ENCODE results near the gene GRAMD1B. TPM values are rescaled to one million over a fixed set of nuclear protein-coding genes. Genes with fewer than 3 reads are reported as not detected.
A peak's percentile ranks its signal among the peaks of the same experiment; 100 is the strongest.

GRAMD1B gene
- total and polyA plus RNA-seq, 5 donors from 2014 or later, result 1.7 to 10.8 (median 5.3) TPM

- H3K4me3 Mint-ChIP-seq, result peak overlapping the region; percentile 35 to 88 (median 68)
- H3K4me1 Mint-ChIP-seq, result peaks cover 7 to 26% (median 10%) of the 10 kb centered on the region in 4 donors
These were observed 1.9 kb upstream of the GRAMD1B start for GRCh38 chr11:123428116-123428715.

GRCh38 chr11:123429336-123429735 is 733 bp upstream of the GRAMD1B start:
- H3K4me1 ChIP-seq (ENCODE audit: control insufficient read depth, insufficient read depth, low read length, poor library complexity, severe bottlenecking), result peaks cover 14% of the 10 kb centered on the region
- Mint-ChIP-seq H3K27me3 (no peaks in the 10 kb centered on the region), H3K4me1 (peaks cover 7 to 32% (median 10%) of the 10 kb centered on the region in 4 donors), H3K27ac (peak overlapping the region; percentile 66 to 81 (median 72)), H3K36me3 (no peaks in the 10 kb centered on the region), H3K9me3 (no peaks in the 10 kb centered on the region), H3K4me3 (peak overlapping the region; percentile 88 to 97 (median 92))
- no peak for ATAC-seq (ENCODE audit: low read depth in 2 of 2)
- peak overlapping the region; percentile 65 for H3K4me3 ChIP-seq (ENCODE audit: low read depth, low read length)
- no peak overlapping the region for H3K27ac ChIP-seq (ENCODE audit: insufficient read depth, low read length, poor library complexity, severe bottlenecking)
- no peaks in the 10 kb centered on the region for H3K9me3 ChIP-seq (ENCODE audit: control insufficient read depth in 2 of 2, low read length in 2 of 2)
- H3K27me3 ChIP-seq (ENCODE audit: control insufficient read depth, insufficient read depth, low read length), result no peaks in the 10 kb centered on the region
- DNase-seq, result no peak
- no peaks in the 10 kb centered on the region for H3K36me3 ChIP-seq (ENCODE audit: control insufficient read depth, insufficient read depth, low read length)

More at GRCh38 chr11:123428116-123428715, 1.9 kb upstream of the GRAMD1B start:
- peaks cover 14% of the 10 kb centered on the region for H3K4me1 ChIP-seq (ENCODE audit: control insufficient read depth, insufficient read depth, low read length, poor library complexity, severe bottlenecking)
- no peak overlapping the region for H3K4me3 ChIP-seq (ENCODE audit: low read depth, low read length)
- no peak for DNase-seq
- H3K36me3 ChIP-seq (ENCODE audit: control insufficient read depth, insufficient read depth, low read length), result no peaks in the 10 kb centered on the region
- Mint-ChIP-seq H3K9me3 (peaks cover 0 to under 1% (median 0%) of the 10 kb centered on the region in 7 donors), H3K36me3 (no peaks in the 10 kb centered on the region), H3K27ac (peak overlapping the region in 2 of 3 donors; percentile 31 to 78), H3K27me3 (peaks cover 6% of the 10 kb centered on the region)
- no peaks in the 10 kb centered on the region for H3K9me3 ChIP-seq (ENCODE audit: control insufficient read depth in 2 of 2, low read length in 2 of 2)
- H3K27me3 ChIP-seq (ENCODE audit: control insufficient read depth, insufficient read depth, low read length), result no peaks in the 10 kb centered on the region
- no peak overlapping the region for H3K27ac ChIP-seq (ENCODE audit: insufficient read depth, low read length, poor library complexity, severe bottlenecking)
- ATAC-seq (ENCODE audit: low read depth in 2 of 2), result no peak

- Mint-ChIP-seq H3K4me3 (peak overlapping the region; percentile 88 to 94 (median 90)), H3K27me3 (no peaks in the 10 kb centered on the region), H3K4me1 (peaks cover 7 to 32% (median 10%) of the 10 kb centered on the region in 4 donors), H3K27ac (peak overlapping the region; percentile 55 to 84 (median 69)), H3K9me3 (no peaks in the 10 kb centered on the region), H3K36me3 (no peaks in the 10 kb centered on the region)
- Histone ChIP-seq H3K4me3 (ENCODE audit: low read depth, low read length) (peak overlapping the region; percentile 69), H3K9me3 (ENCODE audit: control insufficient read depth in 2 of 2, low read length in 2 of 2) (no peaks in the 10 kb centered on the region), H3K4me1 (ENCODE audit: control insufficient read depth, insufficient read depth, low read length, poor library complexity, severe bottlenecking) (peaks cover 14% of the 10 kb centered on the region), H3K27ac (ENCODE audit: insufficient read depth, low read length, poor library complexity, severe bottlenecking) (peak overlapping the region; percentile 60), H3K36me3 (ENCODE audit: control insufficient read depth, insufficient read depth, low read length) (no peaks in the 10 kb centered on the region), H3K27me3 (ENCODE audit: control insufficient read depth, insufficient read depth, low read length) (no peaks in the 10 kb centered on the region)
- DNase-seq, result peak; percentile 15 to 88 (median 62)
- ATAC-seq (ENCODE audit: low read depth in 2 of 2), result peak; percentile 59 to 69
These were observed 840 bp downstream of the GRAMD1B start for GRCh38 chr11:123430721-123431497.

- Mint-ChIP-seq H3K4me1 (peaks cover 7 to 32% (median 10%) of the 10 kb centered on the region in 4 donors), H3K36me3 (peaks cover 6% of the 10 kb centered on the region), H3K27ac (peak overlapping the region; percentile 55 to 84 (median 69)), H3K9me3 (peaks cover 0 to 2% (median 0%) of the 10 kb centered on the region in 7 donors), H3K27me3 (no peaks in the 10 kb centered on the region), H3K4me3 (peak overlapping the region; percentile 88 to 94 (median 90))
- ATAC-seq (ENCODE audit: low read depth in 2 of 2) (no peak), DNase-seq (peak in 1 of 3 donors; percentile 37)
- Histone ChIP-seq H3K4me1 (ENCODE audit: control insufficient read depth, insufficient read depth, low read length, poor library complexity, severe bottlenecking) (peaks cover 14% of the 10 kb centered on the region), H3K27me3 (ENCODE audit: control insufficient read depth, insufficient read depth, low read length) (no peaks in the 10 kb centered on the region), H3K9me3 (ENCODE audit: control insufficient read depth in 2 of 2, low read length in 2 of 2) (no peaks in the 10 kb centered on the region), H3K36me3 (ENCODE audit: control insufficient read depth, insufficient read depth, low read length) (no peaks in the 10 kb centered on the region), H3K4me3 (ENCODE audit: low read depth, low read length) (peak overlapping the region; percentile 69), H3K27ac (ENCODE audit: insufficient read depth, low read length, poor library complexity, severe bottlenecking) (no peak overlapping the region)
These were observed 1.6 kb downstream of the GRAMD1B start for GRCh38 chr11:123431619-123432018.

- Histone ChIP-seq H3K4me1 (ENCODE audit: control insufficient read depth, insufficient read depth, low read length, poor library complexity, severe bottlenecking) (peaks cover 14% of the 10 kb centered on the region), H3K27ac (ENCODE audit: insufficient read depth, low read length, poor library complexity, severe bottlenecking) (no peak overlapping the region), H3K4me3 (ENCODE audit: low read depth, low read length) (no peak overlapping the region), H3K36me3 (ENCODE audit: control insufficient read depth, insufficient read depth, low read length) (no peaks in the 10 kb centered on the region), H3K27me3 (ENCODE audit: control insufficient read depth, insufficient read depth, low read length) (no peaks in the 10 kb centered on the region), H3K9me3 (ENCODE audit: control insufficient read depth in 2 of 2, low read length in 2 of 2) (no peaks in the 10 kb centered on the region)
- H3K4me1 Mint-ChIP-seq, result peaks cover 7 to 42% (median 19%) of the 10 kb centered on the region in 4 donors
- H3K36me3 Mint-ChIP-seq, result peaks cover 6% of the 10 kb centered on the region
- peaks cover 0 to 2% (median 0%) of the 10 kb centered on the region in 7 donors for H3K9me3 Mint-ChIP-seq
- ATAC-seq (ENCODE audit: low read depth in 2 of 2) (no peak), DNase-seq (peak in 2 of 3 donors; percentile 22 to 70)
- peak overlapping the region in 1 of 4 donors; percentile 30 for H3K4me3 Mint-ChIP-seq
- no peak overlapping the region for H3K27ac Mint-ChIP-seq
- H3K27me3 Mint-ChIP-seq, result no peaks in the 10 kb centered on the region
These were observed 4.2 kb downstream of the GRAMD1B start for GRCh38 chr11:123434262-123434661.

- no peak overlapping the region for H3K4me3 ChIP-seq (ENCODE audit: low read depth, low read length)
- H3K27me3 ChIP-seq (ENCODE audit: control insufficient read depth, insufficient read depth, low read length), result no peaks in the 10 kb centered on the region
- DNase-seq (no peak), ATAC-seq (ENCODE audit: low read depth in 2 of 2) (no peak)
- Mint-ChIP-seq H3K4me1 (peaks cover 11 to 37% (median 17%) of the 10 kb centered on the region in 4 donors), H3K9me3 (peaks cover 0 to 2% (median 0%) of the 10 kb centered on the region in 7 donors), H3K36me3 (peaks cover 6% of the 10 kb centered on the region), H3K27ac (no peak overlapping the region), H3K27me3 (no peaks in the 10 kb centered on the region), H3K4me3 (no peak overlapping the region)
- H3K27ac ChIP-seq (ENCODE audit: insufficient read depth, low read length, poor library complexity, severe bottlenecking), result no peak overlapping the region
- H3K9me3 ChIP-seq (ENCODE audit: control insufficient read depth in 2 of 2, low read length in 2 of 2), result no peaks in the 10 kb centered on the region
- peaks cover 8% of the 10 kb centered on the region for H3K4me1 ChIP-seq (ENCODE audit: control insufficient read depth, insufficient read depth, low read length, poor library complexity, severe bottlenecking)
- no peaks in the 10 kb centered on the region for H3K36me3 ChIP-seq (ENCODE audit: control insufficient read depth, insufficient read depth, low read length)
These were observed 4.8 kb downstream of the GRAMD1B start for GRCh38 chr11:123434911-123435310.

- peaks cover 6% of the 10 kb centered on the region for H3K36me3 Mint-ChIP-seq
- no peak overlapping the region for H3K27ac ChIP-seq (ENCODE audit: insufficient read depth, low read length, poor library complexity, severe bottlenecking)
- no peaks in the 10 kb centered on the region for H3K27me3 Mint-ChIP-seq
- H3K4me1 ChIP-seq (ENCODE audit: control insufficient read depth, insufficient read depth, low read length, poor library complexity, severe bottlenecking), result no peaks in the 10 kb centered on the region
- H3K9me3 ChIP-seq (ENCODE audit: control insufficient read depth in 2 of 2, low read length in 2 of 2), result no peaks in the 10 kb centered on the region
- no peak overlapping the region for H3K4me3 ChIP-seq (ENCODE audit: low read depth, low read length)
- peak in 1 of 3 donors; percentile 38 for DNase-seq
- no peaks in the 10 kb centered on the region for H3K36me3 ChIP-seq (ENCODE audit: control insufficient read depth, insufficient read depth, low read length)
- H3K9me3 Mint-ChIP-seq, result peaks cover 0 to 2% (median 0%) of the 10 kb centered on the region in 7 donors
- no peaks in the 10 kb centered on the region for H3K27me3 ChIP-seq (ENCODE audit: control insufficient read depth, insufficient read depth, low read length)
- ATAC-seq (ENCODE audit: low read depth in 2 of 2), result no peak
- peak overlapping the region in 1 of 3 donors; percentile 68 for H3K27ac Mint-ChIP-seq
- H3K4me1 Mint-ChIP-seq, result peaks cover 4 to 22% (median 11%) of the 10 kb centered on the region in 4 donors
- peak overlapping the region in 1 of 4 donors; percentile 69 for H3K4me3 Mint-ChIP-seq
These were observed 7.3 kb downstream of the GRAMD1B start for GRCh38 chr11:123437236-123437979.
